Calu3 (cell line): ENCODE data around the gene PRKCI. TPM values are rescaled to one million over a fixed set of nuclear protein-coding genes. Genes with fewer than 3 reads are reported as not detected.
A peak's percentile ranks its signal among the peaks of the same experiment; 100 is the strongest.

Experiments used
- BruUV-seq: library from RNA; stranded (reverse); fragments of 400-500 nt; replicated peaks from 2 replicates; lab custom pipeline; 2021; lab: Mats Ljungman, UMichigan
- CTCF ChIA-PET: fragments of 300-600 bp; sonication (Branson Sonifier 250); formaldehyde crosslinking; loops from one replicate; lab custom pipeline; 2022; ENCODE audit warnings: antibody characterized with exemption; lab: Charles Lee
- DNase-seq: peaks from one replicate; pipeline ENCODE4 v3.0.0; 2022
- H3K27ac Mint-ChIP-seq: one replicate; pipeline ENCODE4 v1.8.0; 2022; ENCODE audit warnings: mixed read lengths; ENCODE audit not compliant: unreplicated experiment
- H3K27me3 Mint-ChIP-seq: one replicate; pipeline ENCODE4 v1.8.0; 2022; ENCODE audit warnings: mixed read lengths; ENCODE audit not compliant: unreplicated experiment
- H3K36me3 Mint-ChIP-seq: one replicate; pipeline ENCODE4 v1.8.0; 2022; ENCODE audit warnings: mild to moderate bottlenecking, moderate library complexity, mixed read lengths; ENCODE audit not compliant: insufficient read depth, unreplicated experiment
- H3K4me1 Mint-ChIP-seq: one replicate; pipeline ENCODE4 v1.8.0; 2022; ENCODE audit warnings: mild to moderate bottlenecking, low read depth, mixed read lengths; ENCODE audit not compliant: unreplicated experiment
- H3K4me3 Mint-ChIP-seq: one replicate; pipeline ENCODE4 v1.8.0; 2022; ENCODE audit warnings: mild to moderate bottlenecking, low read depth, moderate library complexity, mixed read lengths; ENCODE audit not compliant: unreplicated experiment
- H3K9me3 Mint-ChIP-seq: one replicate; pipeline ENCODE4 v1.8.0; 2022; ENCODE audit warnings: low read depth, mixed read lengths; ENCODE audit not compliant: unreplicated experiment
- intact Hi-C: fragments of 100-400 bp; cut with micrococcal nuclease; formaldehyde crosslinking; loops from one replicate; pipeline ENCODE4 v1.10.0; 2022; ENCODE audit not compliant: unreplicated experiment
- total RNA-seq: library from RNA; stranded (reverse); gene quantifications from 2 replicates; pipeline ENCODE4 v1.2.3, GENCODE V29; 2022
- TF ChIP-seq, protein P1 (sequence below): fragments of 200-600 bp; IDR thresholded peaks from one replicate; pipeline ENCODE4 v1.8.0; 2022; ENCODE audit warnings: antibody characterized with exemption; ENCODE audit not compliant: unreplicated experiment

The PRKCI gene
- total RNA-seq, 1 experiment from 2014 or later: 79.5 TPM

DNA sequence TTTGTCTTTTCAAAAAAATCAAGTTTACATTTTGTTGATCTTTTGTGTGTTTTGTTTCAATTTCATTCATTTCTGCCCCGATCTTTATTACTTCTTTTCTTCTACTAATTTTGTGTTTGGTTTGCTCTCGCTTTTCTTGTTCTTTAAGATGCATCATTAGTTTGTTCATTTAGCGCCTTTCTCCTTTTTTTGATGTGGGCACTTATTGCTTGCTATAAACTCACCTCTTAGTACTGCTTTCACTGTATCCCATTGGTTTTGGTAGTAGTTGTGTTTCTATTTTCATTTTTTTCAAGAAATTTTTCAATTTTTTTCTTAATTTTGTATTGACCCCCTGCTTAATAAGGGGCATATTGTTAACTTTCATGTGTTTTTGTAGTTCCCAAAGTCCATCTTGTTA, 34.4 kb downstream of the PRKCI start:
- intact Hi-C loops: no loop called here
- H3K4me1 Mint-ChIP-seq: peaks cover 39% of the 10 kb centered on the region
- no peaks in the 10 kb centered on the region for H3K27me3 Mint-ChIP-seq
- CTCF ChIA-PET: no interaction called here
- H3K36me3 Mint-ChIP-seq: peaks cover 36% of the 10 kb centered on the region
- no peak for DNase-seq
- TF ChIP-seq, protein P1, sequence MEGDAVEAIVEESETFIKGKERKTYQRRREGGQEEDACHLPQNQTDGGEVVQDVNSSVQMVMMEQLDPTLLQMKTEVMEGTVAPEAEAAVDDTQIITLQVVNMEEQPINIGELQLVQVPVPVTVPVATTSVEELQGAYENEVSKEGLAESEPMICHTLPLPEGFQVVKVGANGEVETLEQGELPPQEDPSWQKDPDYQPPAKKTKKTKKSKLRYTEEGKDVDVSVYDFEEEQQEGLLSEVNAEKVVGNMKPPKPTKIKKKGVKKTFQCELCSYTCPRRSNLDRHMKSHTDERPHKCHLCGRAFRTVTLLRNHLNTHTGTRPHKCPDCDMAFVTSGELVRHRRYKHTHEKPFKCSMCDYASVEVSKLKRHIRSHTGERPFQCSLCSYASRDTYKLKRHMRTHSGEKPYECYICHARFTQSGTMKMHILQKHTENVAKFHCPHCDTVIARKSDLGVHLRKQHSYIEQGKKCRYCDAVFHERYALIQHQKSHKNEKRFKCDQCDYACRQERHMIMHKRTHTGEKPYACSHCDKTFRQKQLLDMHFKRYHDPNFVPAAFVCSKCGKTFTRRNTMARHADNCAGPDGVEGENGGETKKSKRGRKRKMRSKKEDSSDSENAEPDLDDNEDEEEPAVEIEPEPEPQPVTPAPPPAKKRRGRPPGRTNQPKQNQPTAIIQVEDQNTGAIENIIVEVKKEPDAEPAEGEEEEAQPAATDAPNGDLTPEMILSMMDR: no peak
- H3K9me3 Mint-ChIP-seq: peaks cover 4% of the 10 kb centered on the region
- no TSS peak for BruUV-seq
- no peak overlapping the region for H3K4me3 Mint-ChIP-seq
- no peak overlapping the region for H3K27ac Mint-ChIP-seq

DNA sequence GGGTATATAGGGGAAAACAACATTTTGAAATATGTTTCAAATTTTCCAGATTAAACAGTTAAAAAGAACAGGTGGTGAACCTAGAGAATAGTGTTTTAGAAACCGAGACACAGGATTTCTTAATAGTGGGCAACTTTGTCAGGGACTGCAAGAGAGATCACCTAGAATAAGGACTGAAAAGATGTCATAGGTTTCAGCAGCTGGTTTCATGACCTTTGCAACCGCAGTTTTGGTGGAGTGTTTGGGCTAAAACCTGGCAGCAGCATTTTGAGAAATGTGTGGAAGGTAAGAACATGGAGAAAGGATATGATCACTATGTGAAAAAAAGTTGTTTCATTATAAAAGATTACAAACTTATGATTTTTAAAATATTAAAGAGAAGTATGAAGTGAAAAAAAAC, 34.9 kb downstream of the PRKCI start:
- intact Hi-C loops: no loop called here
- H3K9me3 Mint-ChIP-seq: peaks cover 4% of the 10 kb centered on the region
- TF ChIP-seq, protein P1: no peak
- peaks cover 31% of the 10 kb centered on the region for H3K36me3 Mint-ChIP-seq
- no peak overlapping the region for H3K4me3 Mint-ChIP-seq
- no peaks in the 10 kb centered on the region for H3K27me3 Mint-ChIP-seq
- no peak overlapping the region for H3K27ac Mint-ChIP-seq
- peaks cover 39% of the 10 kb centered on the region for H3K4me1 Mint-ChIP-seq
- CTCF ChIA-PET: no interaction called here
- BruUV-seq: no TSS peak
- DNase-seq: no peak

DNA sequence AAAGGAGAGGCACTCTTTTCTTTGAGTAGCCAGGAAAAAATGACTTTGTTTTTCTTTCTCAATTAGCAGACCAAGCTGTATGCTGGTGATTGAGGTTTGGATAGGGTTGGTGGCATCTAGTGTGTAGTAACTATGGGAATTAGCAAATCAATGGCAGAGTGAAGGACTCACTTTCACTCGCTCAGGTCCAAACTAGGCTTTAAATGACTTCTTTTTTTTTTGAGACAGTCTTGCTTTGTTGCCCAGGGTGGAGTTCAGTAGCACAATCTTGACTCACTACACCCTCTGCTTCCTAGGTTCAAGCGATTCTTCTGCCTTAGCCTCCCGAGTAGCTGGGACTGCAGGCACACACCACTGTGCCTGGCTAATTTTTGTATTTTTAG, 35.9 kb downstream of the PRKCI start:
- Mint-ChIP-seq H3K27ac (peak overlapping the region; percentile 83), H3K27me3 (no peaks in the 10 kb centered on the region), H3K4me1 (peaks cover 39% of the 10 kb centered on the region), H3K36me3 (peaks cover 32% of the 10 kb centered on the region), H3K9me3 (peaks cover 4% of the 10 kb centered on the region), H3K4me3 (peak overlapping the region; percentile 35)
- no TSS peak for BruUV-seq
- DNase-seq: no peak
- intact Hi-C loops: loop anchor here (2.0 kb wide), 1 partner anchor 69 kb away; no protein-coding TSS in a partner anchor
- TF ChIP-seq, protein P1: no peak
- CTCF ChIA-PET: interaction anchor here (0.8 to 0.9 kb wide), 2 partner anchors 69 to 99 kb away, joined by 3 to 4 read pairs; no protein-coding TSS in a partner anchor

DNA sequence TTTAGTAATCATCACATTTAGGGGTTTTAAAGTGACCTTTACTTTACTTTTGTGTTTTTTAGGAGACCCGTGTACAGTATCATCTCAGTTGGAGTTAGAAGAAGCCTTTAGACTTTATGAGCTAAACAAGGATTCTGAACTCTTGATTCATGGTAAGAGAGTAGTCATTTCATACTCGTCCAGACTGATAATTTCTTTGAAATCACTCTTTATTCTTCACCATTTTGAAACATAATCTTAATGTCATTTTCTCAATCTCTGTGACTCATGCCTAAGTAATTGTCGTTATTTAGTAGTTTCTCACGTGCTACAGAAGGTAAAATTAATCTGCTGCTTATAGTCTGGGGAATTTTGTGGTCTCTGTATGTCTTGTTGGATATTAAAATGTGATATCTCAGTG, 37.7 kb downstream of the PRKCI start:
- TF ChIP-seq, protein P1: no peak
- H3K9me3 Mint-ChIP-seq: peaks cover 4% of the 10 kb centered on the region
- H3K4me3 Mint-ChIP-seq: no peak overlapping the region
- no peaks in the 10 kb centered on the region for H3K27me3 Mint-ChIP-seq
- H3K27ac Mint-ChIP-seq: peak overlapping the region; percentile 25
- DNase-seq: no peak
- intact Hi-C loops: loop anchor here (2.0 kb wide), 1 partner anchor 71 kb away; no protein-coding TSS in a partner anchor
- peaks cover 39% of the 10 kb centered on the region for H3K4me1 Mint-ChIP-seq
- BruUV-seq: no TSS peak
- H3K36me3 Mint-ChIP-seq: peaks cover 47% of the 10 kb centered on the region
- CTCF ChIA-PET: interaction anchor here (0.6 kb wide), 1 partner anchor 80 kb away, joined by 7 read pairs; no protein-coding TSS in a partner anchor
